BE2C (cell line): ENCODE results near the gene NTN3.

Experiments used
- DNase-seq: peaks from one replicate; pipeline ENCODE4 v3.0.0-alpha.2; 2020
- H3K27me3 ChIP-seq: fragments of 250-450 bp; sonication (Bioruptor Pico); 2 replicates; pipeline ENCODE4 v1.5.1; 2020; ENCODE audit warnings: mild to moderate bottlenecking
- H3K36me3 ChIP-seq: fragments of 250-450 bp; sonication (Bioruptor Pico); 2 replicates; pipeline ENCODE4 v1.5.1; 2020; ENCODE audit warnings: mild to moderate bottlenecking
- H3K4me1 ChIP-seq: fragments of 250-450 bp; sonication (Bioruptor Pico); 2 replicates; pipeline ENCODE4 v1.5.1; 2020
- H3K4me3 ChIP-seq: 2 replicates; pipeline ENCODE4 v1.5.1; 2011; ENCODE audit warnings: low read depth, low read length
- H3K9me3 ChIP-seq: fragments of 250-450 bp; sonication (Bioruptor Pico); 2 replicates; pipeline ENCODE4 v1.5.1; 2020
- TF ChIP-seq, protein P1 (sequence below): IDR thresholded peaks from 2 replicates; pipeline ENCODE4 v1.5.1; 2012; ENCODE audit warnings: mild to moderate bottlenecking, low read depth, low read length

The NTN3 gene

DNA sequence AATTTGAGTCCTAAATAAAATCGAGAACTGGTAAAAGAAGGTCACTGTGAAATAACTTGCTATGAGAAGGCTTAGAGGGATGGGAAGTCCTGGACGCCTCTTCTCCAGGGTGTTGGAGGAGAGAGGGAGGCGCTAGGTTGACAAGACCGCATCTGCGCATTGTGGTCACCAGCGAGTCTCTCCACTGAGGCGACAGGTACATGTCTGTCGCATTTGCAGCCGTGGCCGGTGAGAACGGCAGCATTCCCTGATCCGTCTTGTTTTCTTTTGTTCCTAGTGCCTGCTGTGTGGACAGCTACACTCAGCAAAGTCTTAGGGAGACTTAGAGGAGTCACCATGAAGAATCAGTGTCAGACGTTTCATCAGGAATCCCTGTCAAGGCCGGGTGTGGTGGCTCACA lies 34.6 kb downstream of the NTN3 start:
- TF ChIP-seq, protein P1, sequence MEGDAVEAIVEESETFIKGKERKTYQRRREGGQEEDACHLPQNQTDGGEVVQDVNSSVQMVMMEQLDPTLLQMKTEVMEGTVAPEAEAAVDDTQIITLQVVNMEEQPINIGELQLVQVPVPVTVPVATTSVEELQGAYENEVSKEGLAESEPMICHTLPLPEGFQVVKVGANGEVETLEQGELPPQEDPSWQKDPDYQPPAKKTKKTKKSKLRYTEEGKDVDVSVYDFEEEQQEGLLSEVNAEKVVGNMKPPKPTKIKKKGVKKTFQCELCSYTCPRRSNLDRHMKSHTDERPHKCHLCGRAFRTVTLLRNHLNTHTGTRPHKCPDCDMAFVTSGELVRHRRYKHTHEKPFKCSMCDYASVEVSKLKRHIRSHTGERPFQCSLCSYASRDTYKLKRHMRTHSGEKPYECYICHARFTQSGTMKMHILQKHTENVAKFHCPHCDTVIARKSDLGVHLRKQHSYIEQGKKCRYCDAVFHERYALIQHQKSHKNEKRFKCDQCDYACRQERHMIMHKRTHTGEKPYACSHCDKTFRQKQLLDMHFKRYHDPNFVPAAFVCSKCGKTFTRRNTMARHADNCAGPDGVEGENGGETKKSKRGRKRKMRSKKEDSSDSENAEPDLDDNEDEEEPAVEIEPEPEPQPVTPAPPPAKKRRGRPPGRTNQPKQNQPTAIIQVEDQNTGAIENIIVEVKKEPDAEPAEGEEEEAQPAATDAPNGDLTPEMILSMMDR: no peak
- no peak for DNase-seq
- H3K4me1 ChIP-seq: peaks cover 13% of the 10 kb centered on the region
- no peaks in the 10 kb centered on the region for H3K27me3 ChIP-seq
- H3K4me3 ChIP-seq: no peak overlapping the region
- H3K36me3 ChIP-seq: no peaks in the 10 kb centered on the region; the same call in 1 of the 2 replicates
- no peaks in the 10 kb centered on the region for H3K9me3 ChIP-seq

DNA sequence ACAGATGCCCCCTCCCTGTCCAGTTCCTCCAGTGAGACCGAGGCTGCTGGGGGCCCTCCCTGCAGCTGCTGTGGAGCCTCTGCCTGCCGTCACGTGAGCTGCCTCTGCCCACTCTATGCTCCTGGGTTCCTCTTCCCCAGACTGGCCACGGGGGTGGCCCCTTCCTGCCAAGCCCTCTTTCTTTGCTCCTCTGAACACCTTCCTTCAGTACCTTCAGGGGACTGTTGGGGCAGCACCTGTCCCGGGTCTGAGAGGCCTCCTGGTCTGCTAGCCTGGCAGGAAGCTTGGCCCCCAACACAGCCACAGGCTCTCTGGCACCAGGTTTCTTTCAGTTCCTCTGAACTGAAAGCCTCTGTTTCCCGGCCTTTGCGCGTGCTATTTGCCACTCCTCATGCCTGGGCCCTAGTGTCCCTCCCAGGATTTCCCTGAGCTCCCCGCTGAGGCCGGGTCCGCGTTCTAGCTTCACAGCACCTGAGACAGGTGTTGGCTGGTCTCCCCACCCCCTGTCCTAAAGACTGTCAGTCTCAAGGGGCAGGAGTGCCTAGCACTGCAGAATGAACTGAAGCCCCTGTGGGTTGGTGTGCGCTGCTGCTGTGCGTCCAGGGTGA lies 36.1 kb downstream of the NTN3 start:
- TF ChIP-seq, protein P1: no peak
- Histone ChIP-seq H3K4me1 (peaks cover 7% of the 10 kb centered on the region), H3K36me3 (no peaks in the 10 kb centered on the region; the same call in 1 of the 2 replicates), H3K9me3 (no peaks in the 10 kb centered on the region), H3K4me3 (no peak overlapping the region), H3K27me3 (no peaks in the 10 kb centered on the region)
- no peak for DNase-seq

DNA sequence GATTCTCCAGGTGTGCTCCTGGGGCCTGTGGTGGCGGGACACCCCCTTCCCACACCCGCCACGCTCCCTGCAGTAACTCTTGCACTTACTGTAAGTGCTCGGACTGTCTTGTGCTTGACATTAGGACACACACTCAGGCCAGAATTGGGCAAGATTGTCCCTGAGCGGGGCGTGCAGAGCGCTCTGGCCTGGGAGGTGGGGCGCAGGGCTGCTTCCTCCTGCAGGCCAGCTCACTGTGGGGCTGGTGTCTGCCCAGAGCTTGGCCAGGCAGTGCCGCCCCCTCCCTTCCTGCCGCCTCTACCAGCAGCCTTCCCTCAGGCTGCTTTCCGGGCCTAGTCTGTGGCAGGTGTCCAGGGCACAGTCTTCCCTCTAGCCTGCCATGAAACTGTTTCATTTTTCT lies 36.6 kb downstream of the NTN3 start:
- H3K27me3 ChIP-seq: no peaks in the 10 kb centered on the region
- peaks cover 4% of the 10 kb centered on the region; the same call in 1 of the 2 replicates for H3K4me1 ChIP-seq
- H3K9me3 ChIP-seq: no peaks in the 10 kb centered on the region
- H3K36me3 ChIP-seq: no peaks in the 10 kb centered on the region; the same call in 1 of the 2 replicates
- no peak overlapping the region for H3K4me3 ChIP-seq
- DNase-seq: no peak
- TF ChIP-seq, protein P1: no peak

DNA sequence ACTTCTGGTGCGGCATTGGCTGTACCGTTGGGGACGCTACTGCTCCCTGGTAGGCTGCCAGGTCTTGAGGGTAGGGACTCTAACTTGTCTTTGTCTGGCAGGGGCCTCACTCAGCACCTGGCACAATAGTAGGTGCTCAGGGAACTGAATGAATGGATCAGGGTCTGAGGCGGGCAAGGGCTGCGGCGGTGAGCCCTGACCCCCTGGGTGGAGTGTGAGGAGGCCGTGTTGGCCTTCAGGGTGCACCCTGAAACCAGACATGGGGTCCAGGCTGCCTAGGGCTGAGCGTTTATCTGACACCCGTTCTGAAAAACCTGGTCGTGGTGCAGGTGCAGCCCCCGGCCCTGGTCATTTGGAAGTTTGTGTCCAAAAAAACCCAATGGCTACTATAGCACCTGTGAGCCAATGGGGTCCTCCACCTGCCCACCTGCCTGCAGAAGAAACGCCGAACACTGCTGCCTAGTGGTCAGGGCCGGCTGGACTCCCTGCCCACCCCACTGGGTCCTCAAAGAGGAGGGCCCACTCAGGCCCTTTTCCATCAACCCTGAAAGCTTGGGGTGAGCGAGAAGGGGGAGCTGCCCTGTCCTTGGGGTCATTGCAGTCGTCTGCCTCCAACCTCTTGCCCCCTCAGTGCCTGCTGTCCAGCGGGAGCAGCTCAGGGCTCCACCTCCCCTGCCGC lies 37.8 kb downstream of the NTN3 start:
- H3K4me3 ChIP-seq: no peak overlapping the region
- H3K36me3 ChIP-seq: peaks cover under 1% of the 10 kb centered on the region; the same call in 1 of the 2 replicates
- H3K9me3 ChIP-seq: no peaks in the 10 kb centered on the region
- no peaks in the 10 kb centered on the region for H3K27me3 ChIP-seq
- DNase-seq: no peak
- H3K4me1 ChIP-seq: peaks cover 3% of the 10 kb centered on the region; the same call in 1 of the 2 replicates
- TF ChIP-seq, protein P1: no peak

DNA sequence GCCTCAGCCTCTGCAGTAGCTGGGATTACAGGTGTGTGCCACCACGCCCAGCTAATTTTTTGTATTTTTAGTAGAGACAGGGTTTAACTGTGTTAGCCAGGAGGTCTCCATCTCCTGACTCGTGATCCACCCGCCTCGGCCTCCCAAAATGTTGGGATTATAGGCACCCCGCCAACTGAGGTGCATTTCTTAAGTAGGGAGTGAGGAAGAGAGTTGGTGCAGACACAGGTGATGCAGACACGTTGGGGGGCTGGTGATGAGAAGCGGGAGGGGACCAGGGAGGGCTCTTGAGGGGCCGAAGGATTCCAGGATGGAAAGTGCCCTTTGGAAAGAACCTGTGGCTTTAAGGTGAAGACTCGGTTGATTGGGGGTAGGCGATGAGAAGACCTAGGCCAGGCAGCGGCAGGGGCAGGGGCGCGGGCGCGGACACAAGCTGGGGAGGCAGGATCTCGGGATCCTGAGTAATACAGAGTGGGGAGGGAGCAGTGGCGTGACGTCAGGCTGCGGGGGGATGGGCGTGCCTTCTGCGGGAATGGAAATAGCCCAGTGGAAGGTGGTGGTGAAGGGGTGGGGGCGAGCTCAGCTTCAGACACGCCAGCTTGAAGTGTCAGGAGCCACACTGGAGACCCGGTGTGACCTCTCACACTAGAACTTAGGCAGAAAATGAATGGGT lies 40.2 kb downstream of the NTN3 start:
- H3K4me1 ChIP-seq: peaks cover 3% of the 10 kb centered on the region; the same call in 1 of the 2 replicates
- TF ChIP-seq, protein P1: no peak
- no peaks in the 10 kb centered on the region for H3K9me3 ChIP-seq
- no peak overlapping the region for H3K4me3 ChIP-seq
- peaks cover 4% of the 10 kb centered on the region; the same call in 1 of the 2 replicates for H3K36me3 ChIP-seq
- no peak for DNase-seq
- H3K27me3 ChIP-seq: no peaks in the 10 kb centered on the region
